Daoy (cell line): Measurements from ENCODE around the gene FLT4. TPM values are rescaled to one million over a fixed set of nuclear protein-coding genes. Genes with fewer than 3 reads are reported as not detected.
"Not testable (repeated sequence)": the region's sequence is repeated elsewhere in the genome, so short reads cannot be mapped to it uniquely, and the experiment has no call there.

ENCODE experiments used
- DNase-seq: peaks from one replicate; pipeline ENCODE4 v3.0.0-alpha.2; 2015; ENCODE audit warnings: low read depth
- total RNA-seq: library from RNA; depleted of rRNA; stranded (reverse); fragments of >200 nt; shearing (Covaris generic); gene quantifications from 2 replicates; pipeline ENCODE4 v1.2.3, GENCODE V29; 2014

FLT4 gene
- total RNA-seq, 1 experiment from 2014 or later: 24.6 TPM

- DNase-seq: no peak
These were observed 20.8 kb upstream of the FLT4 start for GRCh38 chr5:180670157-180670556.

DNA sequence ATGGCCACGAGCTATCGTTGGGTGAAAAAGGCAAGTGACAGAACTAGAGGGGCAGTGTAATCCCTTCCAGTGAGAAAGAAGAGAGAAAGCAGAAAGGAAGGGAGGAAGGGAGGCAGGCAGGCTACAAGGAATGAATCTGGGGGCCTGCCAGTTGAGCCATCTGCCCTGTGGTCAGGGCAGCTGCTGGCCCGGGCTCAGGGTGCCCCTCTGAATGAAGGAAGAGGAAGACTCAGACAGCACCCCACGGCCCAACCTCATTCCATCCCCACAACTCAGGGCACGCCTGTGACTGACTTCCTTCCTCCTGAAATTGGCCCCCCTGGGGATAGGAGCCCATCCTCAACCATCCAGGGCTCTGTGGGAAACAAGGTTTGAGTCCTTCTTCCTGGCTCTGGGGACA is 20.3 kb upstream of the FLT4 start:
- DNase-seq: no peak

GRCh38 chr5:180668835-180669596 is 19.6 kb upstream of the FLT4 start:
- DNase-seq: no peak

- no peak for DNase-seq
These were observed 17.4 kb upstream of the FLT4 start for GRCh38 chr5:180666812-180667211.

DNA sequence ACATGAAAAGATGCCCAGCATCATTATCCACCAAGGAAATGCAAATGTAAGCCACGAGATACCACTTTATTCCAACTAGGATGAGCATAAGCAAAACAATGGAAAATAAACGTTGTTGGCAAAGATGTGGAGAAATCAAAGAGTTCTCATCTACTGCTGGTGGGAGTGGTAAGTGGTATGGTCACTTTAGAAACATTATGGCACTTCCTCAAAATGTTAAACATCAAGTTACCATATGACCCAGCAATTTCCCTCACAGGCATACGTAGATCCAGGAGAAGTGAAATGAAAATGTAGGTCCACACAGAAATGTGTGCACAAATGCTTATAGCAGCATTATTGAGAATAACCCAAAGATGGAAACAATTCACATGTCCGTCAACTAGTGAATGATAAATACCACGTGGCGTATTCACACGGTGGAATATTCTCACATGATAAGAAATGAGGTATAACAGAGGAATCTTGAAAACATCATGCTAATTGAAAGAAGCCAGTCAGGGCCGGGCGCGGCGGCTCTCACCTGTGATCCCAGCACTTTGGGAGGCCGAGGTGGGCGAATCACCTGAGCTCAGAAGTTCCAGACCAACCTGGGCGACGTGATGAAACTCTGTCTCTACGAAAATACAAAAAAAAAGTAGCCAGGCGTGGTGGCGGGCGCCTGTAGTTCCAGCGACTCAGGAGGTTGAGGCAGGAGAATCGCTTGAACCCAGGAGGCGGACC is 16.4 kb upstream of the FLT4 start:
- DNase-seq: no peak

GRCh38 chr5:180658774-180659564 is 9.6 kb upstream of the FLT4 start:
- no peak for DNase-seq

DNA sequence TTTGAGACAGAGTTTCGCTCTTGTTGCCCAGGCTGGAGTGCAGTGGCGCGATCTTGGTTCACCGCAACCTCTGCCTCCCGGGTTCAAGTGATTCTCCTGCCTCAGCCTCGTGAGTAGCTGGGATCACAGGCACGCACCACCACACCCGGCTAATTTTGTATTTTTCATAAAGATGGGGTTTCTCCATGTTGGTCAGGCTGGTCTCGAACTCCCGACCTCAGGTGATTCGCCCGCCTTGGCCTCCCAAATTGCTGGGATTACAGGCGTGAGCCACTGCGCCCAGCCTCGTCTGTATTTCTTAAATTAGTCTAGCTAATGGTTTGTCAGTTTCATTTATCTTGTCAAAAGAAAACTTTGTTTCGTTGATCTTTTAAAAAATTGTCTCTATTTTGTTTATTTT is 5.8 kb upstream of the FLT4 start:
- not testable (repeated sequence) for DNase-seq

DNA sequence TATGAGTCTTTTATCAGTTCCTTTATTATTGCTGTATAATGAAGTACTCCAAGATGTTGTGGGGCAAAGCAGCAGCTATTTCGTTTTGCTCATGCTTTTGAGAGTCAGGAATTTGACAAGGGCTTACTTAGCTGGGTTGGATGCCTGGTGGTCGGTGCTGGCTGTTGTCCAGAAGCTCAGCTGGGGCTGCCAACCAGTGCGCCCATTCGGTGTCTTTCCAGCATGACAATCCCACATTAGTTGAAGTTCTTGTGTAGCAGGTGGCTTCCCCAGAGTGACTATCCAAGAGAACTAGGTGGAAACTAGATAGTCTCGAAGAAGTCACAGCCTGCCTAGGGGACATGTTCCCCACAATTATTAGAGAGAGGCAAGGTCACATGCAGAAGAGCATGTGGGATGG is 3.4 kb upstream of the FLT4 start:
- no peak for DNase-seq

DNA sequence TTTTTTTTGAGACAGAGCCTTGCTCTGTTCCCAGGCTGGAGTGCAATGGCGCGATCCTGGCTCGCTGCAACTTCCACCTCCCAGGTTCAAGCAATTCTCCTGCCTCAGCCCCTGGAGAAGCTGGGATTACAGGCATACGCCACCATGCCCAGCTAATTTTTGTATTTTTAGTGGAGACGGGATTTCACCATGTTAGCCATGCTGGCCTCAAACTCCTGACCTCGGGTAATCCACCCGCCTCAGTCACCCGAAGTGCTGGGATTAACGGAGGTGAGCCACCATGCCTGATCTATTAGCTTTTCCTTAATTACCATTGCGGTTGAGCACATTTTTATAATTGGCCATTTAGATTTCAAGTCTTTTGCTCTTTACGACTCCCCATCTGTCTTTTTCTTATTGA is 2.9 kb upstream of the FLT4 start:
- no peak for DNase-seq

DNA sequence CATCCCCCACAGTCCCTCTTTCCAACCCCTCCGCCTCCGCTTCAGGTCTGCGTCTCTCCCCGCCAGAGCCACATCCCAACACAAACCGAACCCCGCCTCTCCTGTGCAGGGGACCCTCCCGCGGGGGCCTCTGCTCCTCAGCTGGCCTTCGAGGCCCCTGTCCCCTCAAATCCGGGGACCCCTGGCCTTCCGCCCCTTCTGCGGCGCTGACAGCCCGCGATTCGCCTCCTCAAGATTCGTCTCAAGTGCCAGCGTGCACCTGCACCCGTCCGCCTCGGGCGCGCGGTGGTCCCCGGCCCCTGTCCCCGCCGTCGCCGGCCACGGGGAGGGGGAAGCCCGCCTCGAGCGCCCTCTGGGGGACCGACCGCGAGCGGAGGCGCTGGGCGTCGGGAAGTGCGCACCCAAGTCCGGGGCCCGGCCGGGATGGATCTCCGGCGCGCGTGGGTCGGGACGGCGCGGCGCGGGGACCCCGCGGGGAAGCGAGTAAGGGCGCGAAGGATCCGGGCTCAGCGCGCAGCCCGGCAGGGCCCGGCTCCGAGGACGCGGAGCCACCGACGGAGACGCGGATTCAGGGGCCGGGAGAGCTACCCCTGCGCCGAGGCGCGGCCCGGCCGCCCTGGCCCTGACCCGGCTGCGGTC is 623 bp downstream of the FLT4 start:
- DNase-seq: peak; percentile 44

DNA sequence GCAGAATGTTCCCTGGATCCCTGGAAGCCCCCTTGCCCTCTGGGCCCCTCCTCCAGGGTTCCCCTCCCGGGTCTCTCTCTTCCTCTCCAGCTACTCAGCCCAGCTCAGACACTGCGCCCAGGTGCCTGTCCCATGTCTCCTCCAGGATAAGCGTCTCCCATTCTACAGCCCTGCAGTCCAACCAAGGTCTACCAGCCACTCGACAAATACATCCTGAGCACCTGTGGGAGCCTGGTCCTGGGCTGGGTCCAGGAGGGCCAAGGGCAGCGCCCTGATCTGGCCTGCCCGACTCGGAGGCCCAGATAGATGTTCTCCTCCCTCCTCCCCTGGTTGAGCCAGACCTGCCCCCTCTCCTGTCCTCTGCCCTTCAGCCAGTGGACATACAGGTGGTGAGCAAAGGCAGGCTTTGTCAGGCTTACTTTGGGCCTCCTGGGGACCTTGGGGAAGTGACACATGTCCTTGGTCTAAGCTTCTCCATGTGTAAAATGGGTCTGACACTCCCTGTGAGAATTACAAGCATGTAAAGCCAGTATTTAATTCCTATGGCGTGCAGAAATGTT is 1.4 kb downstream of the FLT4 start:
- DNase-seq: peak; percentile 2

GRCh38 chr5:180647465-180647864 is 1.9 kb downstream of the FLT4 start:
- peak; percentile 1 for DNase-seq

GRCh38 chr5:180646963-180647305 is 2.5 kb downstream of the FLT4 start:
- no peak for DNase-seq

DNA sequence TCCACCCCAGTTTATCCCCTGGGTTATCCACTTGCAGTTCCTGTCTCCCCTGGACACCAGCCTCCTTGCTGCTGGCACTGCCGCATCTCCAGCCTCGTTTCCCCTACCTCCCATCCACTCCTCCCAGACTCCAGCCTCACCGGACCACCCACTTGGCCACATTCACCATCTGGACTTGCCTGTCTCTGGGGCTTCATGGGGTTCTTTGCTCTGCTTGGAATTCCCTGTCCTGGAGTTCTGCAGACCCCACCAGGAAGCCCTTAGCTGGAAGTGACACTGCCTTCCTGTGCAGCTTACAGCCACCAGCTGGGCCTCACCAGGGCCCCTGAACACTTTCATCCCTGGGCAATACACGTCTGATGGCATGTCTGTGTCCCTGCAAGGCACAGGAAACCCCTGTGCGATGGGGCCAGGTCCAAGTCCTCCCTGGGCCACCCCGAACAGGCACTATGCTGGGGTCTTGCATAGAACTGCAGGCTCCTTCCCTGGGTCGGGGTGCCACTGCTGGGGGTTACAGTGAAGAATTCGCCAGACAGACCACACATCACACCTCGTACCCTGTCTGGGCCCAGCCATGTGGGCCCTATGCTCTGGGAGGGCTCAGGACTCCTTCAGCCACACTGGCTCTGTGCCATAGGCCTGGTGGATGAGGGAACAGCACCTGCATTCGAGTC is 3.0 kb downstream of the FLT4 start:
- DNase-seq: peak; percentile 4

DNA sequence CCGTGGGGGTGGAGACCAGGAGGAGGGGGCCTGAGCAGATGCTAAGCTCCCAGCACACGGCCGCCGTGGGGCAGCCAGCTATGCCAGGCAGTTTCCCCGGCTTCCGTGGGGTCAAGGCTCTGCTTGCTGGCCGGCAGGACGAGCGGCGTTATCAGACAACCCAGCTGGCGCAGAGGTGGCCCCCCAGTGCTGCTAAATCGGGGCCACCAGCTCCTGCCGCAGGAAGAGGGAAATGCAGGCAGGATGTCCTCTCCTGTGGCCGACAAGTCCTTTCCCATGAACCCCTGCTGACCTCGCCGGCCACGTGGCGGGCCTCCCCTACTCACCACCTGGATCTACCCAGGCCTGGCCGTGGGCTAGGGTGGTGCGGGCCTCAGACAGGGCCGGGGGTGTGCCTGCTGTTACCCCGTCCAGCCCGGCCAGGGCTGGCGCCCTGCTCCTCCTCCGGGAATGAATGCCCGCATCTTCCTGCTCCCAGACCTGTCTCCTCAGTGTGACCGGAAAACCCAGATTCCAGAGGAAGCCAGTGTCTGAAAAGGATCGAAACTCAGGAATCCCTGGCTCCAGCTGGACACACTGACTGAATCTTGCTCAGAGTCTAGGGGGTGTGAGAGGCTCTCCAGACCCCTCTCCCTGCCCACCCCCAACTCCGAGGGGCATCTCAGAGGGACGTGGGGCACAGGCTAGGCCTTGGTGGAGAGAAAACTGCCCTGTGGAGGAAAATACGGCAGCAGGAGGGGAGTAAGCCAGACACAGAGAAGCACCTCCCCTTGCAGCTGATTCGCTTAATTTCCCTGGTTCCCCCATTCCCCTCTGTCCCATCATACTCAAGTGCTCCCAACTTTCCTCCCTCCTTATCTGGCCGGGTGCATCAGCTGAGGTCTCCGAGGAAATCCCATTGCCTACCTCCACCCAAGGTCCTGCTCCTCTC is 3.9 kb downstream of the FLT4 start:
- DNase-seq: peak; percentile 2

DNA sequence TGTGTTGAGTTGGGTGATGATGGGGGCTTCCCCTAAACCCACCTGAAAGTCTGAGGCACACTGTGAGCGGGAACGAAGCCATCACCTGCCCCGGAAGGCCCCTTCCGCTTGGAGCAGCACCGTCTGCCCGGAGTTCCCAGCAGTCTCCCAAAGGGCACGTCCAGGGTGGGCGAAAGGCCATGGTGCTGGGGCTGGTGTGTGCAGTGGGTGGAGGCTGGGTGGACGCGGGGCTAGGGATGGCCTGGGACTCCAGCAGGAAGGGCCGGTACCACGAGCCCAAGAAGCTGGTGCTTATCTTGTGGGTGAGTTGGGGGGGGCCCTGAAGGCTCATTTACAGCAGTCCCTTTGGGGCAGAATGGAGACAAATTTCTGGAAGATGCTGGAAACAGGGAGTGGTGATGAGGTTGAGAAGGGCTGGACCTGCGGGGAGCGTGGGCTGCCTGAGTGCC is 4.6 kb downstream of the FLT4 start:
- peak; percentile 3 for DNase-seq

DNA sequence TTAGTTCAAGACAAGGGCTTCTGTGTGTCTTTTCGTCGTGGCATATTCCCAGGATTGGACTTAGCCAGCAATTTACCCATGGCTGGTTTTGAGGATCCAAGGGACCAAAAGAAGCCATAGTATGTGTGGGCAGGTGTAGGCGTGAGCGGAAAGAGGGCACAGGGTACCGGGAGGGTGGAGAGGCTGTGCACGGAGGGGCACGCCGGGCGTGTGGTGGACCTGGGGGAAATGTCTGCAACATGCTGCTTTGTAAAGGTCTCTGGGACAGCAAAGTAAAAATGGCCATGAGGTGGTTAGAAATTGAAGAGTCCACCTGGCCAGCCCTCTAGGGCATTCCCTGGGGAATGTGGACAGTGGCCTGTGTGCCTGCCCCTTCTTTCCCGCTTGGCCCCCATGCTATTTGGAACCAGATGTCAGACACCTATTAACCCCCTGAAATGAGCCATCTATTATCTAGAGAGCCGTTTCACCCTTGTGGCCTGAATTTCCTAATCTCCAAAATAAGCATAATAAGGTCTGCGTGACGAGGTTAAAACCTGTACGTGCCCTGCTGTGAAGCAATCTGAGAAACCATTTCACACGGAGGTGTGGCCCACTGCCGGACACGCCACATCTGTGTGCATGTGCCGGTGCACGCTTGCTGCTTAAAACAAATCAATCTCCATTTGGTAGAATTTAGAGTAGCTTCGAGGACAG is 5.1 kb downstream of the FLT4 start:
- DNase-seq: no peak

- peak; percentile 3 for DNase-seq
These were observed 6.1 kb downstream of the FLT4 start for GRCh38 chr5:180643191-180643851.

DNA sequence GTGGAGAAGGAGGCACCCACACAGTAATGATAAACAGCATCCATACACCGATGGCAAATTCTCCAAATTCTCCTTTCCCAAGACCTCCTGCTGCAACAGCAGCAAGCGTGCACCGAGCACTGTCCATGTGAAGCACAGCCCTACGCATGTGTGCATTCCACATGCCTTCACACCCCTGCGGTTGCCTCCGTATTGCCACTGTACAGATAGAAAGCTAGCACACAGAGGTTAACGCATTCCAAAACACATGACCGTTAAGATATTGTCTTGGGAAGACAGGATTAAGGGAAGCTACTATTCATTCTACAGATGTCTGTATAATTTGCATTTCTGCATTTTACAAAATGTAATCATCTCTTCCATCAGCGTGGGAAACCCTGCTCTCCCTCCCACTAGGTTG is 6.6 kb downstream of the FLT4 start:
- DNase-seq: no peak
